HepG2 (cell line): ENCODE results near the gene MC1R. TPM values are rescaled to one million over a fixed set of nuclear protein-coding genes. Genes with fewer than 3 reads are reported as not detected.

Experiments
- ATAC-seq: fragments of 200-7000 bp; cut with Tn5 transposase; 3 replicates; pipeline ENCODE4 v1.9.1; 2020; ENCODE audit warnings: mild to moderate bottlenecking, moderate library complexity
- BruUV-seq: library from RNA; stranded (reverse); fragments of 400-500 nt; replicated peaks from 2 replicates; lab custom pipeline; 2021; lab: Mats Ljungman, UMichigan
- CTCF ChIA-PET: fragments of 300-600 bp; formaldehyde crosslinking; extraction: SDS; loops from one replicate; lab custom pipeline; 2021; ENCODE audit warnings: low total read pairs, inconsistent platforms, low intra/inter-chr PET ratio; lab: Yijun Ruan, JAX
- POLR2A ChIA-PET: fragments of 350-600 bp; sonication (Branson Sonifier 250); formaldehyde crosslinking; loops from one replicate; lab custom pipeline; 2020; ENCODE audit warnings: antibody characterized with exemption, inconsistent platforms; lab: Yijun Ruan, JAX
- DNase-seq: peaks from one replicate; pipeline ENCODE4 v3.0.0-alpha.2; 2015; ENCODE audit warnings: low spot score
- FAIRE-seq: peaks from 3 replicates; lab custom pipeline; 2011; peaks lifted over from hg19 to GRCh38; lab: Jason Lieb, UNC
- H2AFZ ChIP-seq: one replicate; pipeline ENCODE4 v1.6.1; 2011; ENCODE audit warnings: low read length, inconsistent platforms
- H3K27ac ChIP-seq: fragments of 300-600 bp; 3 replicates; pipeline ENCODE4 v1.8.0; 2011; ENCODE audit warnings: mixed run types, mild to moderate bottlenecking, mixed read lengths, low read length, inconsistent platforms; ENCODE audit not compliant: insufficient read depth; ENCODE audit errors: extremely low read length
- H3K27me3 ChIP-seq, 2 experiments: fragments of 200-600 bp in 1 of 2; 2 replicates in 1 of 2; 3 replicates in 1 of 2; pipeline versions ENCODE4 v1.6.0 to v1.8.0; 2011; ENCODE audit warnings: low read length in 2 of 2, mild to moderate bottlenecking in 2 of 2, moderate library complexity in 2 of 2, inconsistent platforms in 1 of 2; ENCODE audit not compliant: insufficient read depth in 2 of 2, control insufficient read depth in 1 of 2
- H3K36me3 ChIP-seq, 2 experiments: fragments of 200-600 bp in 1 of 2; replicated peaks in 1 of 2; 2 replicates in 1 of 2; 3 replicates in 1 of 2; pipeline versions ENCODE4 v1.5.1 to v1.8.0; 2011; ENCODE audit warnings: low read length in 2 of 2, inconsistent platforms in 1 of 2; ENCODE audit not compliant: insufficient read depth in 2 of 2, control insufficient read depth in 1 of 2
- H3K4me1 ChIP-seq: 2 replicates; pipeline ENCODE4 v1.5.1; 2012; ENCODE audit warnings: low read length, inconsistent platforms; ENCODE audit not compliant: insufficient read depth
- H3K4me2 ChIP-seq: 2 replicates; pipeline ENCODE4 v1.6.0; 2011; ENCODE audit warnings: low read depth, low read length, inconsistent platforms
- H3K4me3 ChIP-seq, 3 experiments: fragments of 200-600 bp in 1 of 3; sonication (generic), shearing (Covaris generic) in 1 of 3; replicated peaks in 1 of 3; 2 replicates each; pipeline ENCODE4 v1.5.1; 2011 to 2016; ENCODE audit warnings: low read length in 3 of 3, inconsistent platforms in 2 of 3, low read depth in 2 of 3, mild to moderate bottlenecking in 2 of 3, control low read depth in 1 of 3, mixed read lengths in 1 of 3; ENCODE audit not compliant: insufficient read depth in 1 of 3
- H3K79me2 ChIP-seq: one replicate; pipeline ENCODE4 v1.6.1; 2011; ENCODE audit warnings: low read length, inconsistent platforms; ENCODE audit not compliant: insufficient read depth
- H3K9ac ChIP-seq: 2 replicates; pipeline ENCODE4 v1.6.0; 2011; ENCODE audit warnings: mild to moderate bottlenecking, low read depth, low read length, inconsistent platforms; ENCODE audit not compliant: insufficient read depth
- H3K9me3 ChIP-seq: 2 replicates; pipeline ENCODE4 v1.5.1; 2012; ENCODE audit warnings: mild to moderate bottlenecking, low read length
- H4K20me1 ChIP-seq: 2 replicates; pipeline ENCODE4 v1.6.0; 2011; ENCODE audit warnings: inconsistent platforms, mild to moderate bottlenecking, low read length, moderate library complexity; ENCODE audit not compliant: insufficient read depth
- AHR ChIP-seq: IDR thresholded peaks from 2 replicates; pipeline ENCODE4 v1.6.1; 2018; ENCODE audit warnings: missing genetic modification reagents, missing compliant biosample characterization
- FLYWCH1 ChIP-seq: sonication (generic); formaldehyde crosslinking; IDR thresholded peaks from 2 replicates; pipeline ENCODE4 v1.8.1; 2023; ENCODE audit warnings: mild to moderate bottlenecking, missing genetic modification reagents
- FOXK2 ChIP-seq: fragments of 450-650 bp; IDR thresholded peaks from 2 replicates; pipeline ENCODE4 v1.6.1; 2016
- NKX3-1 ChIP-seq: sonication (generic); formaldehyde crosslinking; IDR thresholded peaks from 2 replicates; pipeline ENCODE4 v1.5.0; 2020; ENCODE audit warnings: missing genetic modification reagents
- PHF5A ChIP-seq: IDR thresholded peaks from one replicate; pipeline ENCODE4 v1.6.1; 2018; ENCODE audit warnings: low read depth, missing genetic modification reagents; ENCODE audit not compliant: unreplicated experiment
- RFX5 ChIP-seq: IDR thresholded peaks from 2 replicates; pipeline ENCODE4 v1.6.1; 2011; ENCODE audit warnings: low read depth, low read length, improper control_type of control experiment
- SRSF9 ChIP-seq: fragments of 200-400 bp; formaldehyde crosslinking; IDR thresholded peaks from 2 replicates; pipeline ENCODE4 v1.6.1; 2018; ENCODE audit warnings: borderline replicate concordance, mild to moderate bottlenecking, low read depth, low read length; ENCODE audit not compliant: insufficient read depth, poor library complexity, severe bottlenecking
- STAG1 ChIP-seq: sonication (generic); formaldehyde crosslinking; IDR thresholded peaks from 2 replicates; pipeline ENCODE4 v1.4.0; 2020; ENCODE audit warnings: missing genetic modification reagents
- STAT5B ChIP-seq: sonication (generic); formaldehyde crosslinking; IDR thresholded peaks from 2 replicates; pipeline ENCODE4 v1.4.0; 2020; ENCODE audit warnings: missing genetic modification reagents
- ZNF496 ChIP-seq: sonication (generic); formaldehyde crosslinking; IDR thresholded peaks from 2 replicates; pipeline ENCODE4 v1.8.1; 2023; ENCODE audit warnings: mild to moderate bottlenecking, moderate library complexity, missing genetic modification reagents; ENCODE audit not compliant: insufficient replicate concordance
- ZNF768 ChIP-seq: sonication (generic); formaldehyde crosslinking; IDR thresholded peaks from 2 replicates; pipeline ENCODE4 v1.4.0; 2020; ENCODE audit warnings: missing genetic modification reagents
- ZSCAN20 ChIP-seq: sonication (generic); formaldehyde crosslinking; IDR thresholded peaks from 2 replicates; pipeline ENCODE4 v1.4.0; 2020; ENCODE audit warnings: missing genetic modification reagents, mild to moderate bottlenecking, borderline replicate concordance
- ZSCAN25 ChIP-seq: sonication (generic); formaldehyde crosslinking; IDR thresholded peaks from 2 replicates; pipeline ENCODE4 v1.8.0; 2022; ENCODE audit warnings: mild to moderate bottlenecking, missing genetic modification reagents
- WGBS: methylation state at CpG from one replicate; pipeline ENCODE4 v1.1.6; 2017; ENCODE audit warnings: low lambda C conversion rate; 5-methylcytosine and 5-hydroxymethylcytosine counted together
- in situ Hi-C: cut with HindIII; loops from 2 replicates; pipeline ENCODE4 v1.10.0; 2017; ENCODE audit warnings: low pct_unique_long_range_greater_than_20kb; ENCODE audit not compliant: extremely low pct_ligation_motif_present
- intact Hi-C: fragments of 100-400 bp; cut with micrococcal nuclease; formaldehyde crosslinking; loops from one replicate; pipeline ENCODE4 v1.10.0; 2022; ENCODE audit not compliant: unreplicated experiment
- polyA plus RNA-seq, 8 experiments: library from polyadenylated mRNA; depleted of rRNA in 3 of 8; stranded (reverse) in 7 of 8; unstranded in 1 of 8; fragments of >200 nt; fragmentation: Illumina TruSeq in 4 of 8; extraction: Trizol in 4 of 8; gene quantifications; 2 replicates each; pipeline versions ENCODE4 v1.2.1 to v1.2.3, GENCODE V29; 2011 to 2016; ENCODE audit warnings: low read depth in 4 of 8, missing spikeins in 1 of 8, mixed read lengths in 1 of 8; ENCODE audit not compliant: insufficient read depth in 1 of 8
- total RNA-seq, 5 experiments: library from RNA; depleted of rRNA; stranded (reverse); fragments of >200 nt; fragmentation: Illumina TruSeq; extraction: Trizol; gene quantifications; 2 replicates each; pipeline ENCODE4 v1.2.3, GENCODE V29; 2016; ENCODE audit warnings: low read depth in 1 of 5
- TF ChIP-seq, protein P1 (sequence below): sonication (generic); formaldehyde crosslinking; IDR thresholded peaks from 2 replicates; pipeline ENCODE4 v1.5.0; 2020; ENCODE audit warnings: mild to moderate bottlenecking, missing genetic modification reagents, borderline replicate concordance
- TF ChIP-seq, protein P2 (sequence below): sonication (generic); formaldehyde crosslinking; IDR thresholded peaks from 2 replicates; pipeline ENCODE4 v1.5.0; 2020; ENCODE audit warnings: mild to moderate bottlenecking, missing genetic modification reagents, moderate library complexity
- TF ChIP-seq, protein P3 (sequence below): sonication (generic); formaldehyde crosslinking; IDR thresholded peaks from 2 replicates; pipeline ENCODE4 v1.5.0; 2020; ENCODE audit warnings: mild to moderate bottlenecking, missing genetic modification reagents

The MC1R gene
- total and polyA plus RNA-seq, 2 of the 13 experiments (the other 11 are each of a cell fraction or from before 2014, with no cell fraction given) = 9.1 to 14.8 TPM

DNA sequence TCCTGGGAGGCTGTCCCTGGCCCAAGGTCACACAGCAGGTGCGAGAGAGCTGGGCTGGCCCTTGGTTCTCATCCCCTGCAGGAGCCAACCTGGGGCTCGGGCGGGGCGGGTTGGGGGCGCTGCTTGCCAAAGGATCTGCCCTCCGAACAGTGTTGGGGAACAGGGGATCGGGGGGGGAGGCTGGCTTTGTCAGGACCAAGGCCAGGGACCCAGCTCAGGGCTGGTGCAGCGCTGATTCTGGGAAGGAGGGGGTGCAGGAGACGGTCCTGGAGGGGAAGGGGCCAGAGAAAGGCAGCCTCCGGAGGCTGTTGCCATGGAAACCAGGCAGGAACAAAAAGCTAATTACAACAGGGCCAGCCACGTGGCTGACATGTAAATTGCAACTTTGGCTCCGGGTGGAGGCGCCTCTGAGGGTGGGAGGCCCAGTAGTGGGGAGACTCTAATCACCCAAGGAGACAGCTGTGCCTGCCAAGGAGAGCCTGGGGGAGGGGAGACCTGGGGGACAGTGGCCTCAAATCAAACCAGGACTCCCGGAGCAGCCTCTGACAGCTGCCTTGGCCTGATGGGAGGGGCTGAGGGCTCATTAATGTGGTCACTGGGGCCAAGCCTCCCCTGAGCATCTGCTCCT is 5.7 kb downstream of the MC1R start:
- Histone ChIP-seq H3K79me2 (peaks cover 37% of the 10 kb centered on the region), H3K36me3 (peaks cover 0 to 2% of the 10 kb centered on the region in 2 experiments; a peak in 1 of 5 replicates), H3K27ac (no peak overlapping the region), H3K4me3 (peak overlapping the region; percentile 74 to 90 (median 81)), H3K9ac (peak overlapping the region; percentile 78), H3K4me2 (peak overlapping the region; percentile 98), H3K4me1 (peaks cover 39% of the 10 kb centered on the region), H2AFZ (no peak overlapping the region), H3K9me3 (no peaks in the 10 kb centered on the region), H4K20me1 (peaks cover 44% of the 10 kb centered on the region), H3K27me3 (no peaks in the 10 kb centered on the region; a peak in 1 of 5 replicates)
- ChIA-PET POLR2A (interaction anchor here (0.8 to 4.8 kb wide), 11 partner anchors 9 to 109 kb away, joined by 3 to 86 read pairs (median 13); partner anchors contain the start of genes DBNDD1, DEF8 and TCF25), CTCF (no interaction called here)
- FAIRE-seq = no peak
- DNase-seq = peak; percentile 55
- BruUV-seq = no TSS peak
- intact Hi-C loops (loop anchor here (5.0 kb wide), 1 partner anchor 98 kb away; no protein-coding TSS in a partner anchor), in situ Hi-C loops (loop anchor here (5.0 kb wide), 1 partner anchor 98 kb away; no protein-coding TSS in a partner anchor)
- 31% methylated on average over 13 of the region's 14 CpGs for WGBS
- no peak for ATAC-seq
- TF ChIP-seq STAG1 (CRISPR knock-in tag) = no peak
- TF ChIP-seq, protein P1, sequence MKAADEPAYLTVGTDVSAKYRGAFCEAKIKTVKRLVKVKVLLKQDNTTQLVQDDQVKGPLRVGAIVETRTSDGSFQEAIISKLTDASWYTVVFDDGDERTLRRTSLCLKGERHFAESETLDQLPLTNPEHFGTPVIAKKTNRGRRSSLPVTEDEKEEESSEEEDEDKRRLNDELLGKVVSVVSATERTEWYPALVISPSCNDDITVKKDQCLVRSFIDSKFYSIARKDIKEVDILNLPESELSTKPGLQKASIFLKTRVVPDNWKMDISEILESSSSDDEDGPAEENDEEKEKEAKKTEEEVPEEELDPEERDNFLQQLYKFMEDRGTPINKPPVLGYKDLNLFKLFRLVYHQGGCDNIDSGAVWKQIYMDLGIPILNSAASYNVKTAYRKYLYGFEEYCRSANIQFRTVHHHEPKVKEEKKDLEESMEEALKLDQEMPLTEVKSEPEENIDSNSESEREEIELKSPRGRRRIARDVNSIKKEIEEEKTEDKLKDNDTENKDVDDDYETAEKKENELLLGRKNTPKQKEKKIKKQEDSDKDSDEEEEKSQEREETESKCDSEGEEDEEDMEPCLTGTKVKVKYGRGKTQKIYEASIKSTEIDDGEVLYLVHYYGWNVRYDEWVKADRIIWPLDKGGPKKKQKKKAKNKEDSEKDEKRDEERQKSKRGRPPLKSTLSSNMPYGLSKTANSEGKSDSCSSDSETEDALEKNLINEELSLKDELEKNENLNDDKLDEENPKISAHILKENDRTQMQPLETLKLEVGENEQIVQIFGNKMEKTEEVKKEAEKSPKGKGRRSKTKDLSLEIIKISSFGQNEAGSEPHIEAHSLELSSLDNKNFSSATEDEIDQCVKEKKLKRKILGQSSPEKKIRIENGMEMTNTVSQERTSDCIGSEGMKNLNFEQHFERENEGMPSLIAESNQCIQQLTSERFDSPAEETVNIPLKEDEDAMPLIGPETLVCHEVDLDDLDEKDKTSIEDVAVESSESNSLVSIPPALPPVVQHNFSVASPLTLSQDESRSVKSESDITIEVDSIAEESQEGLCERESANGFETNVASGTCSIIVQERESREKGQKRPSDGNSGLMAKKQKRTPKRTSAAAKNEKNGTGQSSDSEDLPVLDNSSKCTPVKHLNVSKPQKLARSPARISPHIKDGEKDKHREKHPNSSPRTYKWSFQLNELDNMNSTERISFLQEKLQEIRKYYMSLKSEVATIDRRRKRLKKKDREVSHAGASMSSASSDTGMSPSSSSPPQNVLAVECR (CRISPR knock-in tag) = 0 out of 2 replicates have a peak, but pooled peaks have one; percentile 3
- TF ChIP-seq FOXK2 = peak; percentile 32; the same call in 1 of the 2 replicates
- TF ChIP-seq, protein P2, sequence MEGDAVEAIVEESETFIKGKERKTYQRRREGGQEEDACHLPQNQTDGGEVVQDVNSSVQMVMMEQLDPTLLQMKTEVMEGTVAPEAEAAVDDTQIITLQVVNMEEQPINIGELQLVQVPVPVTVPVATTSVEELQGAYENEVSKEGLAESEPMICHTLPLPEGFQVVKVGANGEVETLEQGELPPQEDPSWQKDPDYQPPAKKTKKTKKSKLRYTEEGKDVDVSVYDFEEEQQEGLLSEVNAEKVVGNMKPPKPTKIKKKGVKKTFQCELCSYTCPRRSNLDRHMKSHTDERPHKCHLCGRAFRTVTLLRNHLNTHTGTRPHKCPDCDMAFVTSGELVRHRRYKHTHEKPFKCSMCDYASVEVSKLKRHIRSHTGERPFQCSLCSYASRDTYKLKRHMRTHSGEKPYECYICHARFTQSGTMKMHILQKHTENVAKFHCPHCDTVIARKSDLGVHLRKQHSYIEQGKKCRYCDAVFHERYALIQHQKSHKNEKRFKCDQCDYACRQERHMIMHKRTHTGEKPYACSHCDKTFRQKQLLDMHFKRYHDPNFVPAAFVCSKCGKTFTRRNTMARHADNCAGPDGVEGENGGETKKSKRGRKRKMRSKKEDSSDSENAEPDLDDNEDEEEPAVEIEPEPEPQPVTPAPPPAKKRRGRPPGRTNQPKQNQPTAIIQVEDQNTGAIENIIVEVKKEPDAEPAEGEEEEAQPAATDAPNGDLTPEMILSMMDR (CRISPR knock-in tag) = peak; percentile 27; the same call in 1 of the 2 replicates
- no peak for TF ChIP-seq ZNF496 (CRISPR knock-in tag)
- TF ChIP-seq ZSCAN25 (CRISPR knock-in tag) = no peak
- no peak for TF ChIP-seq AHR (CRISPR knock-in tag)
- TF ChIP-seq PHF5A (CRISPR knock-in tag) = peak; percentile 6
- TF ChIP-seq NKX3-1 (CRISPR knock-in tag) = no peak
- peak; percentile 88 for TF ChIP-seq RFX5
- TF ChIP-seq ZNF768 = no peak
- TF ChIP-seq ZSCAN20 (CRISPR knock-in tag) = no peak
- TF ChIP-seq, protein P3, sequence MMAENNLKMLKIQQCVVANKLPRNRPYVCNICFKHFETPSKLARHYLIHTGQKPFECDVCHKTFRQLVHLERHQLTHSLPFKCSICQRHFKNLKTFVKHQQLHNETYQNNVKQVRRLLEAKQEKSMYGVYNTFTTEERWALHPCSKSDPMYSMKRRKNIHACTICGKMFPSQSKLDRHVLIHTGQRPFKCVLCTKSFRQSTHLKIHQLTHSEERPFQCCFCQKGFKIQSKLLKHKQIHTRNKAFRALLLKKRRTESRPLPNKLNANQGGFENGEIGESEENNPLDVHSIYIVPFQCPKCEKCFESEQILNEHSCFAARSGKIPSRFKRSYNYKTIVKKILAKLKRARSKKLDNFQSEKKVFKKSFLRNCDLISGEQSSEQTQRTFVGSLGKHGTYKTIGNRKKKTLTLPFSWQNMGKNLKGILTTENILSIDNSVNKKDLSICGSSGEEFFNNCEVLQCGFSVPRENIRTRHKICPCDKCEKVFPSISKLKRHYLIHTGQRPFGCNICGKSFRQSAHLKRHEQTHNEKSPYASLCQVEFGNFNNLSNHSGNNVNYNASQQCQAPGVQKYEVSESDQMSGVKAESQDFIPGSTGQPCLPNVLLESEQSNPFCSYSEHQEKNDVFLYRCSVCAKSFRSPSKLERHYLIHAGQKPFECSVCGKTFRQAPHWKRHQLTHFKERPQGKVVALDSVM (CRISPR knock-in tag) = peak; percentile 30; the same call in 1 of the 2 replicates
- no peak for TF ChIP-seq FLYWCH1 (CRISPR knock-in tag)
- TF ChIP-seq STAT5B = no peak
- TF ChIP-seq SRSF9 = no peak
